Measurements from ENCODE around the gene SPTBN2. TPM values are rescaled to one million over a fixed set of nuclear protein-coding genes. Genes with fewer than 3 reads are reported as not detected.
"Not testable (repeated sequence)": the region's sequence is repeated elsewhere in the genome, so short reads cannot be mapped to it uniquely, and the experiment has no call there.

Gene SPTBN2
- polyA plus RNA-seq, 1 donor: 51.5 TPM

DNA sequence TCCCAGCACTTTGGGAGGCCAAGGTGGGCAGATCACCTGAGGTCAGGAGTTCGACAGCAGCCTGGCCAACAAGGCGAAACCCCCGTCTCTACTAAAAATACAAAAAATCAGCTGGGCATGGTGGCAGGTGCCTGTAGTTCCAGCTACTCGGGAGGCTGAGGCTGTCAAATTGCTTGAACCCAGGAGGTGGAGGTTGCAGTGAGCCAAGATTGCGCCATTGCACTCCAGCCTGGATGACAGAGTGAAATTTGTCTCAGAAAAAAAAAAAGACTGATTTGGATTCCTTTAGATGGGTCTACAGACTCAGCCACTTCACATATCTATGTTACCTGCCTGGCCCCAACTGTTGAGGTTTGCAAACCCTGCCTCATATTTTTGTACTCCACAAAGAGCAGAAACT, 4.8 kb downstream of the SPTBN2 start:
- DNase-seq: not testable (repeated sequence)

DNA sequence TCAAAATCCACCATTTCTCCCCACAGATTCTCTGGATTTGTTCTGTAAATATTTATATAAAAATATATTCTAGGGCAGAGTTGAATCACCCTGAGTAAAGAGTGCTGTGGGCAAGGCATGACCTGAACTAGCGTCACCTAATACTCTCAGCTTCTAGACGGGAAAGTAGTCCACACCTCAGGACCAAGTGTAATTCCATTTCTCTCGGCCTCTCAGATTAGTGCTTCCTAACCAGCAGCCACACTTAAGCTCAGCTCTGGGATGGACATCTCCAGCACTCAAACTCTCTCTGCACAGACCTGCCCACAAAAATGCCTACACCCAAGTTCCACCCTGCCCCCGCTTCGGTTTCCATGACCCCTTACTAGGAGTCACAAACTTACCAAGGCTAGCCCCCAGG, 5.3 kb downstream of the SPTBN2 start:
- no peak for DNase-seq

DNA sequence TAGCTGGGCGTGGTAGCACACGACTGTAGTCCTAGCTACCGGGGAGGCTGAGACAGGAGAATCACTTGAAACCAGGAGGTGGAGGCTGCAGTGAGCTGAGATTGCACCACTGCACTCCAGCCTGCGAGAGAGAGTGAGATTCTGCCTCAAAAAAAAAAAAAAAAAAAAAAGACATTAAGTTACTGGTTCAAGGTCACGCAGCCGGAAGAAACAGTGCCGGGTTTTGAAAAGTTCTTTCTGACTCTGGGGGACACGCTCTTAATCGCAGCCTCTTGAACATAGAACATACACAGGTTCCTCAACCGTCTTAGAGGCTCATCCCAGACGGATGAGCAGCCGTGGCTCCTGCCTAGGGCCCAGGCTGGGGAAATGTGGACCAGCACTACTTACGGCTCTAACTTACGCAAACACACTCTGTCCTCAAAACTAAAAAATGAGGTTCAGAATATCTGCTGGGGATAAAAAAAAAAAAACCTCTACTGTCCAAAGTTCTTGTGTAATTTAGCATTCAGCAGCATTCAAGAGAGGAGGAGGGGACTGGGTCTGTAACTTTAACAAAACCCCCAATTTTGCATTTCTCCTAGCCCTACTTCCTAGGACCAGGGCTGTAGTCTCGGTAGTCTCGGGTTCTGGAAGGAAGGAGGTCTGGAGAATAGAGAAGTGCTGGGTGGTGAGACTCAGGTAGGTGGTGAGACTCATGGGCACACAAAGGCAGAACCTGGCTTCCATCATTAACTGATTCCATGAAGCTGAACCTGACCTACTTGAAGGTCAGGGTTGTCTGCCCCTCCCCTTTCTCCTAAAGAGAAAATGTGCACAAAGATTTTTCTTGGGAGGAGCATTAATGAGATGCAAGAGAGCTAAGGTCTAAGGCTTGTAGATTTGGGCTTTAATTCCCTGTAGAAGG, 6.0 kb downstream of the SPTBN2 start:
- no peak for DNase-seq

DNA sequence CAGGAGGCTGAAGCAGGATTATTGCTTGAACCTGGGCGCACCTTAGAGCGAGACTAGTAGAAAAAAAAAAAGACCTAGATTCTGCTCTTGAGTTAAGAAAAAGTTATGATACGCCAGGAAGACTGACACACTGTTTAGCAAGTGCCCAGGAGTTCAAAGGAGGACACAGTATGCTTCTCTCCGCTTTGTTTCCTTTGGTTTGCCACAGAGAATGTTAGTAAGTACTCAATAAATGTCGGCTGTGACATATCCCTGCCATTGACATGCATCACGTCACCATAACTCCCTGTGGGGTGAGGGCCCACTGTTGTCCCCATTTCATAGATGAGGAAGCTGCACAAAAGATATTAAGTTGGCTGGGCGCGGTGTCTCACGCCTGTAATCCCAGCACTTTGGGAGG, 7.1 kb downstream of the SPTBN2 start:
- no peak for DNase-seq

DNA sequence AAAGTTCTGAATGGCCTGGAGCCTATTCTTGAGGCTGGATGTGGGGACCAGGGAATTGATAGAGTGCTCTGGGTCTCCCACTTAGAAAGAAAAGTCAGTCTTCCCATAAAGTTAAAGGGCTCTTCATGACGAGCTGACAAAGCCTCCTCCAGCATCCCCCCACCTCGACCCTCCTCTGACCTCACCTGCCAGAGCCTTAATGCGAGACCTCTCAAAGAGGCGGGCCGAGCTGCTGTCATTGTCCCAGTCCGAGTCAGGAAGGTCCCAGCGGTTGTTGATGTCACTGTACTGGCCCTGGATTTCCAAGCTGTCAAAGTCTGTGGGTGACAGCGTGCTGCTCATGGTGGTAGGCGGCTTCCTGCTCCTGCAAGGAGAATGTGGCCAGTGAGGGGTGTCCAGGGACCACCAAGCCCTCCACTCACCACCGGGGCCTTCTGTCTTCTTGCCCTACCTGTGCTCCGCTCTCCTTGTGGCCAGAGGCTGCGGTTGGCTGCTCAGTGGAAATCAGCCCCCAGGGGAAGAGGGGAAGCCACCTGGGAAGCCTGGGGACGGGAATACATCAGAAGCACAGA, 8.0 kb downstream of the SPTBN2 start:
- DNase-seq: no peak

DNA sequence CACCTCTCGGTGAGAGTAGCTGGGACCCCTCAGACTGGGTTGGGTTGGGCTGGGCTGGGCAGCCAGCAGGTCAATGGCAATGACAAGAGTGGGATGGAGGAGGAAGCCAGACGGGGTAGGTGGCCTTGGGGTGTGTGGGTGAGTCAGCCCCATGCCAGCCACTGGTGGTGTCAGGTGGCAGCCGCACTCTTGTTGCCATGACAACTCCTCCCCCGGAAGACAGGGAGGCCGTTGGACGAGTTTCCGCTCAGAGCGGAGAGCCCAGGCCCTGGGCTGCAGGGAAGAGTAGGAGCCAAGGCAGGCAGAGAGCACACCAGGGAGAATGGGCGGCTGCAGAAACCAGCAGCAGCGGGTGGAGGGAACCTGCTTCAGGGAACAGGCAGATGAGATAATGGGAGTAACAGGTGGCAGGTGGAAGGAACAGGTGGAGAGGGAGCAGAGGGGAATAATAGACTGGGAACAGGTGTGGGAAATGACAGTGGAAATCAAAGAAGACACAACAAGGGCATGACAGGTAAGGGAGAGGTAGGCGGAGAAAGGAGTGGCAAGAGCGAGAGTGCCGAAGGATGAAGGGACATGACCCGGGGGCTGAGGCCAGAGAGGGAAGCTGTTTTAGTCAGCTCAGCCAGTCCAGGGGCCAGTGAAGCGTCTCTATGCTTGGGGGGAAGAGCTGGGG, 8.7 kb downstream of the SPTBN2 start:
- DNase-seq: peak; percentile 81

DNA sequence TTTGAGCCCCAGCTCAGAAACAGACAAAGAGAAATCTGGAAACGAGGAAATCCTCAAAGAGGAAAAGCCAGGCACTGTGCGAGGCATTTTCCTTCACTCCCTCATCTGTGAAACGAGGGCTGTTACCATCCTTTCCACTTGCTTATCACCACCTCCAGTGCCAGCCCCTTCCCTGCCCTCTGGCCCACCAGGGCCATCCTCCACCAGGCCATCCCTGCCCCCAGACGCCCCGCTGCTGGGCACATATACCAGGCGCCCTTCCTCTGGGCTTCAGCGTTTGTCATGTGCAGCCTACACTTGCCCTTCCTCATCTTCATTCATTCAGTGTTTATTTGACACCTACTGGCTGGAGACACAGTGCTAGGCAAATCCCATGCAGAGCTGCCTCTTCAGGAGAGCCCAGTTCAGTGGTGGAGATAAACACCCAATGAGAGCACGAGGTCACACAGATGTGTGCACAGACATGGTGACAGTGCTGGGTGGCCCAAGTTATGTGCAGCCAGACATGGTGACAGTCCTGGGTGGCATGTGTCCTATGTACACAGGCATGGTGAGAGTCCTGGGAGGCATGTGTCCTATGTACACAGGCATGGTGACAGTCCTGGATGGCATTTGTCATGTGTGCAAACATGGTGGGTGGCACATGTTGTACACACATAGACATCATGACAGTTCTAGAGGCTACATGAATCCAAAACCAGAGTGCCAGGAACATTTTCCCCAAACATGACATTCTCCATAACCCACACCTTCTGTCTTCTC, 9.7 kb downstream of the SPTBN2 start:
- no peak for DNase-seq

DNA sequence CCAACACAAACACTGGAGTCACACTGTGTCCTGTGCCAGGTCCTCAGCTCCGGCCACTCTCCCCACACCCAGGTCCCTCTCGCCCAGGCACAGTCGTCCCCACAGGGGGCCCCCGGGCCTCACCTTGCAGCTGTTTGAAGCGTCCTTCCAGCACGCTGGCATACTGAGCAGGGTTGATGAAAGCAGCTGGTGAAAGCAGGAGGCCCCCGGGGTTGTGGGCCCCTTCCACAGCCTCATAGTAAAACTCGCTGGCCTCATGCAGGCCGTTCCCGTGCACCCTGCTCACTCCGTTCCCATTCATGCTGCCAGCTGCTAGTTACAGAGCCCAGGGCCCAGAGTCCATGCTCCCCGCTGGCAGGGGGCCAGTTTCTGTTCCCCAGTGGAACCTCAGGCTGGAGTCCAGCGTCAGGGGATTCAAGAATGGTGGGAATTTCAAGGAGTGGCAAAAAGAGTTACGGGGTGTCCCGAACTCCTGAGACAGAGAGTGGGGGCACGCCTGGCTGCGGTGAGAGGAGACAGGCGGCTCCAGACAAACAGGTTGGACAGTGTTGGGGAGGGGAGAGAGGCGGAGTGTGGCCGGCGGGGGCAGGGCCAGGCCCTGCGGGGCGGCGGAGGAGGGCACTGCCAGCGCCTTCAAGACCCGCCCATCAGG, 10.6 kb downstream of the SPTBN2 start:
- DNase-seq: no peak

DNA sequence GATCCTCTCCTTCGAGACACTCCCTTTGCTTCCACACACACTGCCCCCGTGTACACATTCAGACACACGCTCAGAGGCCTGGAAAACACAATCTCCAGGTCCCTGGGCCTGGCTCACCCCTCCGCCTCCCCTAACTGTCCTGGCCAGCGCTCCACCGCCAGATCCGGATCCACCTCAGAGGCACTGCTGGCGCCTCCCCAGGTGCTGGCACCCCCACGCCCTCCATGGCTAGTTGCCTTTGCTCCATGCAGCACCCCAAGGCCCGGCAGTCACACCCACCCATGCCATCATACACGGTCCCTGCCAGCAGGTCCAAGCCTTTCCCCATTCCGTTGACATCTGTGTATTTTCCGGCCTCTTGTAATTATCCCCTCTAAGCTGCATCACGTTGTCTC, 11.1 kb downstream of the SPTBN2 start:
- DNase-seq: no peak

DNA sequence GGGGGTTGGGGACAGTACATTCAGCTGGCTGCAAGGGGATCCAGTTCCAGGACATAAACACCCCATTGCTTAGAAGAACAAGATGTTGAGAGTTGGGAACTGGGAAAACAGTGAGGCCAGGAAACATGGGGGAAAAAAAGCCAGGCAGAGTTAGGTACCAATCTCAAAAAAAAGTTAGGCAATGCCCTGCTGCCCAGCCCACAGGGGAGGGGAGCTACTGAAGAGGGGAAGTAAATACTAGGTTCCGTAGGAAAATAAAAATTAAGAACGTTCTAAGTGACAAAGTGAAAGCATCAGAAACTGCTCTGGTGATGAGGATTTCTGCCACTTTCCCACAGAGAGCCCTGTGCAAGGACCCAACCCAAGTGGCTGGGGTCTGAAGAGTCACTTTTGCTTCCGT, 12.0 kb downstream of the SPTBN2 start:
- no peak for DNase-seq

DNA sequence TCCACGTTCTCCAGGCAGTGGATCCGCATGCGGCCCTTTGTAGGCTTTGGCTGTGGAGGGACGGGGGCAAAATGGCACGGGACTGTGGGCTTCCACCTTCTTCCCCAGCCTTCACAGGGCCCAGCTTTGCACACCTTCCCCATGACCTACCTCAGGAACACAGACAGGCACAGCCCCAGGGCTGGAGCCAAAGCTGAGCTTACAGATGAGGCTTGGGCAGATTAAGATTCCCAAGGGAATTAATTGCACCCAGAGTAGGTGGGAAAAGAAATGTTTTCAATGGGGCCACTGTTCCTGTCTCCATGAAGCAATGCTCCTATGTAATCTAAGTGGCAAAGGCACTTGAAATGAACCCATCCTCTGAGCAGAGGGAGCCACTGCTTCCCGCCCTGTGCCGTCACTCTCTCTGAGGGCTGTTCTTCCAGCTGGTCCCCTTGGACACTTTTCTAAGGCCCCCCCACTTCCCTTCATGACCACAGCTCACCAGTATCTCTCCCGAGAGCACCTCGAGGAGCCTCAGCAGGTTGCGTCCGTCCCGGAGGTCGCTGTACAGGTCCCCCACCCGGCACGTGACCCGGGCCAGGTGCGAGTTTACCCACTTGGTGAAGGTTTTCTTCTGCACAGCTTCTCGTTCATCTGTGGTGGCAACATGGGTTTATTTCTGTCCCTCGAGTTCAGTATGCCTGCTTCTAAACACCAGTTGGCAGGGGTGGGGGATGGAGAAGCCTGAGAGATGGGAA, 13.5 kb downstream of the SPTBN2 start:
- DNase-seq: no peak

DNA sequence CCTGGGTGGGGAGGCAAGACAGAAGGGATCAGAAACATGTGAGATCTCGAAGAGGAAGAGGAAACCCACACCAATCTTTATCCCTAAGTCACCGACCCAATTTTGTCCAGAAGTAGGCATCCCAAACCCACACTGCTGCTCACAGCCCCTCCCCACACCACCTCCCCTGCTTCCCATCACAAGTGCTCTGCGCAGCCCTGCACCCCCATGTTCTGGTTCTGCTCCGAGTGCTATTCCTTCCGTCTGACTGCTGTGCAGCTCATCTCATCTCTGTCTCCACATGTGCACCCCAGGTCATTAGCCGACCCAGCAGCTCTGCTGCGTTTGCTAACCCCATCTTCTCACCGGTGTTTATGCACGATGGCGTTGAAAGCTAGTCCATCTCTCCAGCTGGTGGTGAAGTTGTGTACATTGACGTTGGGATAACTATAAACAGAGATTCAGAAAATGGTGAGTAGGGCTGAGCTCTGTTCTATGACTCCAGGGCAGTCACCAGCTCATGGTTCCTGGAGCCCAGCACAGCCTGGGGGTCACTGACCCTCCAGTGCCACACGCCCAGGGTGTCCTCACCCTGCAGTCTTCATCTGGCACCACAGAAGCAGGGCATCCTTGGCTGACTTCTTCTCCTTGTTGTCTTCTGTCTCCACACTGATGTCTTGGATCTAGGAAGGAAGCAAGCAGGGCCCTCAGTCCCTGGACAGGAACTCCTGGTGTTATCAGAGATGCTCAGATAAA, 15.1 kb downstream of the SPTBN2 start:
- DNase-seq: no peak

DNA sequence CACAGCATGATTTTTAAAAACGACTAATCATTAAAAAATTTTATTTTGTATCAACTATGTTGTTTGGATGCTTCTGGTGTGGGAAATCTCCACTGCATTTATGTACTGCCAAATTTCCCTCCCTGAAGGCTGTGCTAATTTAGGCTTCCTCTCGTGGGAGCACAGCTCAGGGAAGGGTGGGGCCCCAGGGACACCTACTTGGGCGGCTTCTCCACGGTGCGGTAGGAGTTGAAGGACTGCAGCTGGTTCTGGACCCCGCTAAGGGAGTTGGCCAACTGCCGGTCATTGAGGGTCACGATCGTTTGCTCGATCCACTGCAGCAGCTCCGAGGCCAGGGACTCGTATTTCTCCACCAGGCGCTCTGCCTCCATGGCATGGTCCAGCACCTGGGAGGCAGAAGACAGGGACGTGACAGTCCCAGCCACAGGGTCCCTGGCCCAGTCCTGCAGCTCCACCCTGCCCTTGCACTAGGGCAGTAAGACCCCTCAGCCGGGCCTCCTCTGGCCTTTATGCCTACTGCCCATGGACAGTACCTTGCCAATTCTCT, 18.6 kb downstream of the SPTBN2 start:
- no peak for DNase-seq

DNA sequence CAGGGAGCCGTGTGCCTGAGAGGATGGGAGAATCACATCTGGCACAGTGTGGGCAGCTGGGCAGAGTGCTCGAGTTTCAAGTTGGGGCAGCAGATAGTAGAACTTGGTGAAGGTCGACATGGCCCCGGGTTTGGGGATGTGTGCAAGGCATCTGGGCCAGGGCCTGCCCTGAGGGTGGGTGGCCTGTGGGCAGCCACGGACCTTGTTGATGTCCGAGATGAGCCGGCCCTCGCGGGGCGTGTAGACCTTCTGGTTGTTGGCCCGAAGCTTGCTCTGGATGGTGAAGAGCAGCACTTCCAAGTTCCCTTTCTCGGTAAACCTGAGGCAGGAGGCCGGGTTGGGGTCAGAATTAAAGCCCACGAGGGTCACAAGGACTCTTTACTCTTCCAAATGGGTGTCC, 20.3 kb downstream of the SPTBN2 start:
- DNase-seq: no peak

DNA sequence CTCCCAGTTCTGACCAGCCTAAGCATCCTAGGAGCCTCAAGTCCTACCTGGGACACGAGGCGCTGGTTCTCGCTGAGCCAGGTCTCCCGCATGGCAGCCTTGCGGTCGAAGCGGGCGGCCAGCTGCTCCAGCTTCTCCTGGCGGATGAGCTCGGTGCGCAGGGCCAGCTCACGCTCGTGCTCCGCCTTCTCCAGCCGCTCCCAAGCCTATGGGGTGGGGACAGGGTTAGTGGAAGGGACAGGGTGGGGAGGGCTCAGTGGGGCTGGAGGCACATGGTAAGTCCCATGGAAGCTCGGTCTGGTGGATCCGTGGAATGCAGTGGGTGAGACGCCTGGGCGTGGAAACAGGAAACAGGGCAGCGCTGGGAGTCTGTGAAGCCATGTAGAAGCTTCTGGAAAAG, 20.9 kb downstream of the SPTBN2 start:
- no peak for DNase-seq

DNA sequence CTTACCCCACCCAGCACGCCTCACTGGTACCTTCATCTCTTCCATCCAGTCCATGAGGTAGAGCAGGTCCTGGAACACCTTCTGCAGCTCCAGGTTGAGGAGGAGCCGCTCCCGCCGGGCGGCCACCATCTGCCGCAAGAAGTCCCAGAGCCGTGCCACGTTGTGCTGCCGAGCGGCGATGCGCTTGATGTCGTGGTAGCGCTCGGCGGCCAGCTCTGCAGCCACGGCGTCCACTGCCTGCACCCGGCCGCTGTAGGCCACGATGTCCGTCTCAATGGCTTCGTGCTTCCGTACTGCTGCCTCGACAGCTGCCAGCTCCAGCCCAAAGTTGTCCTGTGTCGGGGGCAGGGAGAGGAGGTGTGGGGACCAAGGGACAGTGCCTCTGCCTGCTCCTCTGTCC, 21.5 kb downstream of the SPTBN2 start:
- no peak for DNase-seq

DNA sequence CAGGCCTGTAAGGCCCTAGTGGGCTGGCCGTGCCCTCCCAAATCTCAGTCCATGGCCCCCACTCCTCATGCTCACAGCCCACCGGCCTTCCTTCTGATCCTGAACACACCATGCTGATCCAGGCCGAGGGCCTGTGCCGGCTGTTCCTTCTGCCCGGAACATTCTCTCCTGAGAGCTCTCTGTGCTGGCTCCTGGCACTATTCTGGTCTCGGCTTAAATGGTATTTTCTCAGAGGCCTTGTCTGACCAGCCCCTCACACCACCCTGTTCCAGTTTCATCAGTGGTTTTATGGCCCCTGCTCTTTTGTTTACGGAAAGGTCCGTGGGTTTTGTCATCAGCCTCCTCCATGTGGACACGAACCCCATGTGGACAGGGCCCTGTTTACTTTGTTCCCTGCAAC, 22.0 kb downstream of the SPTBN2 start:
- DNase-seq: no peak

DNA sequence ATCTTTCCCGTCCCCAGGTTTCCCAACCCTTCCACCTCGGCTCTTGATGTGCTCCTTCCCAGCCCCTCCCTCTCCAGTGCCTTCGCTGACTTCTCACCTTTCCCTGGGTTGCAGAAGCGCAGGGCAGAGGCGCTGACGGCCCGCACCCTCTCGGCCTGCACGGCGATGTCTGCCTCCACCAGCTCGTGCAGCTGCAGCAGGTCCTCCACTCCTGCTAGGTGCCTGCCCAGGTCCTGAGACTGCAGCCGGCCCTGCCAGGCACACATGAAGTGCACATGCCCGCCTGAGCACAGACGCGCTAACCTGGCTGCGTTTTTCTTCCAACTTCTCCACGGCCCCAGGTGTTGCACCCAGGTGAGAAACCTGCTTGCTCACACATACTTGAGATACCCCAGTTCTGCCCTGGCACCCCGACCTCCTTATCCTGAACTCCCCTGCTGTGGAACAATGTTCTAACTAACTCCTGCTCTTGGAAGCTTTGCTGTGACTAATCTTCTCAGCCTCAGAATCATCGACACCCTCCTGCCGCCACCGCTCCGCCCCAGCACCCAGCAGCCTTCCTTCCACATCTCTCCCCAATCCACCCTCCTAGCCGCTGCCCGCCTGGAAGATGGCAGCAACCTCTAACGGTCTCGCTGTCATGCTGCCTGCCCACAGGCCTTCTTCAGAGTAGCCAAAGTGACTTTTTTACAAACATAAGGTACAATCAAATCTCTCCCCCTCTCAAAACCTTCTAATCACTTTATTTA, 23.3 kb downstream of the SPTBN2 start:
- no peak for DNase-seq

DNA sequence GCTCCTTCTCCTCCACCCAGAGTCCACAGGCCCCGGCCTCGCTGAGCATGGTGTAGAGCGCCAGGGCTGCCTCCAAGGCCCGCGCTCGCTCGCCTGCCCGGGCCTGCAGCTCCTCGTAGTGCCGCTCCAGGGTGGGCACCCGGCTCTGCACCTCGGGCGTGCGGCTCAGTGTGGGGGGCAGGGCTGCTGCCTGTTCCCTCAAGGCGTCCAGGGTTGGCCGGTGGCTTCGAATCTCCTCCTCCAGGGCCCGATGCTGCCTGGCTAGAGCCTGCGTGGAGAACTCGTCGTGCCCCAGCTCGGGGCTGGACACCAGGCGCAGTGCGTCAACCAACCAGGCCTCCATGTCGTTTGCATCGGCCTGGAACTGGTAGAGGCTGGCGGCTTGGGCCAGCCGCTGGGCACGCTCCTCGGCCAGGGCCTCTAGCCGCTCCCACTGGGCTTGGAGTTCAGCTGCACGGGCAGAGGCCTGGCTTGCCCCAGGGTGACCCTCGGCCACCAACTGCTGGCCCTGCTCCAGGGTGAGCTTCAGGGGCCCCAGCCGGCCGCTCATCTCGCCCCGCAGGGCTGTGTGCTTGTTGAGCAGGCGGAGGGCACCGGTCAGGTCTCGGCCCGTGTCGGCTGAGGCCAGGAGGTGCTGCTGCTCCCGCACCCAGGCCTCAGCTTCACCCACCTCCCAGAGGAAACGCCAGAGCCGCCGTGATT, 24.2 kb downstream of the SPTBN2 start:
- no peak for DNase-seq
